GF-D8 (cell line): ENCODE results near the gene RNASEH1.
A peak's percentile ranks its signal among the peaks of the same experiment; 100 is the strongest.
"Not testable (repeated sequence)": the region's sequence is repeated elsewhere in the genome, so short reads cannot be mapped to it uniquely, and the experiment has no call there.

Experiments used
- DNase-seq: peaks from one replicate; lab custom pipeline; 2025; lab: John Stamatoyannopoulos, UW

RNASEH1 gene

DNA sequence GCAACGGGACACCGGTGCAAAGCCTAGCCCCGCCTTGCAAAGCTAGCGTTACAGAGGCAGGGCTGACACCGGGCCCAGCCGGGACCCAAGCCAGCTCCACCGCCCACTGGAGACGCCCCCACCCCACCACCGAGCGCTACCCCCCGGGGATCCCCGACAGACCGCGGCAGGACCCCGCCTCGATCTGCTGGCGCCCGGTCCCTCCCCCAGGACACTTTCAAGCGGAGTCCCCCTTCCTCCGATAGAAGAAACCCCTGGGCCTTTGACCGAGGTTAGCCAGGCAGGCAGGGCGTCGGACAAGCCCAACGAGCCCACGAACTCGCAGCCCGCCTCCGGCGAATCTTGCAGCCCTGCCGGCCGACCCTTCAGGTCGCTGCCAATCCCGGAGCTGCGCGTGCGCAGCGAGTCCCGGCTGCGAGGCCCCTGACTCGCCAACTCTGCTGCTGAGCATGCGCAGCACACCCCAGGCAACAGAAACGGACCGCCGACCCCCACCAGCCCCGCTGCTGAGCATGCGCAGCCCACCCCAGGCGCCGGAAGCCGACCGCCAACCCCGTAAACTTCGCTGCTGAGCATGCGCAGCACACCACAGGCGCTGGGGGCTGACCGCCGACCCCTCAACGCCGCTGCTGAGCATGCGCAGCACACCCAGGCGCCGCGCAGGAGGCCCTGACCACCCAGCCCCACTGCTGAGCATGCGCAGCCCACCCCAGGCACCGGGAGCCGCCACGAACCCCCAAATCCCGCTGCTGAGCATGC, 39.5 kb downstream of the RNASEH1 start:
- peak; percentile 92 for DNase-seq

- no peak for DNase-seq
Measured at GRCh38 chr2:3517948-3518495, 40.1 kb downstream of the RNASEH1 start.

DNA sequence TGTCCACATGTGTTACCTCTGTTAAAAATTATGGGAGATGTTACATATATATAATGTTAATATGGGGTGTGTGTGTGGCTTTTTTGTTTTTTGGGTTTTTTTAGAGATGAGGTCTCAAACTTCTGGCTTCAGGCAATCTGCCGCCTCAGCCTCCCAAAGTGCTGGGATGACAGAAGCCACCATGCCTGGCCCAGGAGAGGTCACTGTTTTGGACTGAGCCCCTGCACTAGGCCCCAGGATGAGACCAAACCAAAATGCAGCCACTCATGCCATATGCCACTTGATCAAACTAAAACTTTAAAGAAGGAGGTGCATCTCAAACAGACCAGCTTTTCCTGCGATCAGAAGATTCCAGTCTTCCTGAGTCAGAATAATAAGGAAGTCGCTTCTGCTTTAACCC, 41.3 kb downstream of the RNASEH1 start:
- no peak for DNase-seq

GRCh38 chr2:3515438-3515837, 42.7 kb downstream of the RNASEH1 start:
- DNase-seq, result not testable (repeated sequence)

DNA sequence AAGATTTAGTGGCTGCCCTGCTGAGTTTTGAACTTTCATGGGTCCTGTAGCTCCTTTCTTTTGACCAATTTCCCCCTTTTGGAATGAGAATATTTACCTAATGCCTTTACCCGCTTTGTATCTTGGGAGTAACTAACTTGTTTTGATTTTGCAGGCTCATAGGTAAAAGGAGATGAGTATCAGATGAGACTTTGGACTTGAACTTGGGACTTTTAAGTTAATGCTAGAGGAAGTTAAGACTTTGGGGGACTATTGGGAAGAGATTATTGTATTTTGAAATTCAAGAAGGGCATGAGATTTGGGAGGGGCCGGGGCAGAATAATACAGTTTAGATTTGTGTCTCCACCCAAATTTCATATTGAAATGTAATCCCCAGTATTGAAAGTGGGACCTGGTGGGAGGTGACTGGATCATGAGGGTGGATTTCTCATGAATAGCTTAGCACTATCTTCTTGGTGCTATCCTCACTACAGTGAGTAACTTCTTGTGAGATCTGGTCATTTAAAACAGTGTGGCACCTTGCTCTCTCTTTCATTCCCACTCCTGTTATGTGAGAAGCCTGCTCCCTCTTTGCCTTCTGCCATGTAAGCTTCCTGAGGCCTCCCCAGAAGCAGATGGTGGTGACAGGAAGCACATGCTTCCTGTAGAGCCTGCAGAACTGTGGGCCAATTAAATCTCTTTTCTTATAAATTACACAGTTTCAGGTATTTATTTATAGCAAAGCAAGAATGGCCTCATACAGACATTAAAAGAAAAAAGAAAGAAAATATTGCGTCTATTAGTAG, 44.9 kb downstream of the RNASEH1 start:
- no peak for DNase-seq

DNA sequence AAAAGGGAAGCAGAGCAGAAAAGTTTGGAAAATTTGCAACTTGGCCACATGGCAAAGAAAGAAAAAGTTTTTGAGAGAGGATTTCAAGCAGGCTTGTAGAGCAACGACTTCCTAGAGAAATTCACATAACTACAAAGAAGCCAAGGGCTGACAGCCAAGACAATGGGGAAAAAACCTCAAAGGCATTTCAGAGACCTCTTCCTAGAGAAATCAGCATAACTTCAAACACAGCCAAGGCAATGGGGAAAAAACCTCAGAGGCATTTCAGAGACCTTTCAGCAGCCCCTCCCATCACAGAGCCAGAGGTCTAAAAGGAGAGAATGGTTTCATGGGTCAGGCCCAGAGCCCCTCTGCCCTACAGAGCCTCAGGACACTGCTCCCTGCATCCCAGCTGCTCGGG, 46.0 kb downstream of the RNASEH1 start:
- DNase-seq, result no peak

- DNase-seq, result no peak
Measured at GRCh38 chr2:3505771-3506170, 52.4 kb downstream of the RNASEH1 start.

- no peak for DNase-seq
Measured at GRCh38 chr2:3504741-3505140, 53.4 kb downstream of the RNASEH1 start.

DNA sequence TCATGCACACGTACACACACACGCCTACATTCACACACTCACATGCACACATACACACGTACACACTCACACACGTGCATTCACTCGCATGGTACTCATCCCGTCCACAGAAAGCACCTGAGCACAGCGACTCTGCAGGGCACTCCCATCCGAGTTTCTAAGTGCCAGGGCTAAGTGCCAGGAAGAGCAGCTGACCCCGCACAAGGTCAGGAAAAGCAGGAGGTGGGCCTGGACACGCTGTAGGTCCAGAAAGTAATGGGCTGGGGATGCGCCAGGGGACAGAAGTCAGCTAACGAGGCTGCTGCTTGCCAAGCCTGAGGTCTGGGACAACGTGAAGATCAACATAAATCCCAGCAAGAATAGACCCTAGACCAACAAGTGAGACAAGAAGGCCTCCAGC, 54.6 kb downstream of the RNASEH1 start:
- DNase-seq, result no peak

DNA sequence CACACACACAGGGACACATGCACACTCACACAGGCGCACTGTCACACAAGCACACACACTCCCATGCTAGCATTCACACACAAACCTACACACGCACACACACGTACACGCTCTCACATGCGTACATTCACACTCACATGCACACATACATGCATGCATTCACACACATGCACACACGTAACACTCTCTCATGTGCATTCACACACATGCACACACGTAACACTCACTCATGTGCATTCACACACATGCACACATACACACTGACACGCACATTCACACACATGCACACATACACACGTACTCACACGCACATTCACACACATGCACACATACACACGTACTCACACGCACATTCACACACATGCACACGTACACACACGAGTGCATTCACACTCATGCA, 55.1 kb downstream of the RNASEH1 start:
- DNase-seq, result no peak

DNA sequence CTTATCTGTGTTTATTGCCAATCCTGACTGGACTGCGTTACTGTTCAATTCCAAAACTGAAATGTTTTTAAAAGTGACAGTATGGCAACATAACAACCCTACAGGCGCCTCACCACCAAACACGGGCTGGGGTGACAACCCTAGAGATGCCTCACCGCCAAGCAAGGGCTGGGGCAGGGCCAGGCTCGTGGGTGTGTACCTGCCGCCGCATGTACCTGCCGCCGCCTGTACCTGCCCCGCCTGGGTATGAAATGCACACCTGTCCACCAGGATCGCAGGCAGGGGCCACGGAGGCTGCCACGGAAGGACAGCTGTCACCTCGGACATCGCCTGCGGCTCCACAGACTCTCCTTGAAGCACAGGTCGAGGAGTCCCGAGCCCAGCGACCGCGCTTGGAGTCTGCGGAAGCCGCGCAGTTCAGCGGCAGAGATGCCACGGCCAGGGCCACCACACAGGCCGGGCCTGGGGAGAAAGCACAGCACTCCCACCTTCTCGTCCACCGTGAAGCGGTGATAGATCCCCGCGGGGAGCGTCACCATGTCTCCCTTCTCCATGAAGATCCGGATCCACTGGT, 57.7 kb downstream of the RNASEH1 start:
- DNase-seq, result no peak

GRCh38 chr2:3498783-3499394, 59.2 kb downstream of the RNASEH1 start:
- DNase-seq, result no peak

GRCh38 chr2:3496708-3497080, 61.4 kb downstream of the RNASEH1 start:
- not testable (repeated sequence) for DNase-seq
